ENCODE measurements around the gene TUBGCP5.

- TF ChIP-seq CTCF (IDR thresholded peaks at IDR 0.05) (no peak), EZH2phosphoT487 (IDR thresholded peaks at IDR 0.05) (no peak), EZH2 (IDR thresholded peaks at IDR 0.05) (no peak)
Measured at GRCh38 chr15:23067416-23067815, 28.0 kb upstream of the TUBGCP5 start.
